ENCODE results near the gene LIMCH1.

The LIMCH1 gene

GRCh38 chr4:41661442-41662076, 123.6 kb downstream of the LIMCH1 start:
- ChIA-PET CTCF (interaction anchor here (0.6 to 6.7 kb wide), 23 partner anchors 8 to 694 kb away, joined by 3 to 82 read pairs (median 4); no protein-coding TSS in a partner anchor), POLR2A (no interaction called here)
- TF ChIP-seq, protein P1, sequence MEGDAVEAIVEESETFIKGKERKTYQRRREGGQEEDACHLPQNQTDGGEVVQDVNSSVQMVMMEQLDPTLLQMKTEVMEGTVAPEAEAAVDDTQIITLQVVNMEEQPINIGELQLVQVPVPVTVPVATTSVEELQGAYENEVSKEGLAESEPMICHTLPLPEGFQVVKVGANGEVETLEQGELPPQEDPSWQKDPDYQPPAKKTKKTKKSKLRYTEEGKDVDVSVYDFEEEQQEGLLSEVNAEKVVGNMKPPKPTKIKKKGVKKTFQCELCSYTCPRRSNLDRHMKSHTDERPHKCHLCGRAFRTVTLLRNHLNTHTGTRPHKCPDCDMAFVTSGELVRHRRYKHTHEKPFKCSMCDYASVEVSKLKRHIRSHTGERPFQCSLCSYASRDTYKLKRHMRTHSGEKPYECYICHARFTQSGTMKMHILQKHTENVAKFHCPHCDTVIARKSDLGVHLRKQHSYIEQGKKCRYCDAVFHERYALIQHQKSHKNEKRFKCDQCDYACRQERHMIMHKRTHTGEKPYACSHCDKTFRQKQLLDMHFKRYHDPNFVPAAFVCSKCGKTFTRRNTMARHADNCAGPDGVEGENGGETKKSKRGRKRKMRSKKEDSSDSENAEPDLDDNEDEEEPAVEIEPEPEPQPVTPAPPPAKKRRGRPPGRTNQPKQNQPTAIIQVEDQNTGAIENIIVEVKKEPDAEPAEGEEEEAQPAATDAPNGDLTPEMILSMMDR (IDR thresholded peaks at IDR 0.05; ENCODE audit: control extremely low read depth, extremely low read depth, low read depth, missing control alignments), result peak; percentile 83
- peak; percentile 39 for DNase-seq (ENCODE audit: extremely low spot score)

DNA sequence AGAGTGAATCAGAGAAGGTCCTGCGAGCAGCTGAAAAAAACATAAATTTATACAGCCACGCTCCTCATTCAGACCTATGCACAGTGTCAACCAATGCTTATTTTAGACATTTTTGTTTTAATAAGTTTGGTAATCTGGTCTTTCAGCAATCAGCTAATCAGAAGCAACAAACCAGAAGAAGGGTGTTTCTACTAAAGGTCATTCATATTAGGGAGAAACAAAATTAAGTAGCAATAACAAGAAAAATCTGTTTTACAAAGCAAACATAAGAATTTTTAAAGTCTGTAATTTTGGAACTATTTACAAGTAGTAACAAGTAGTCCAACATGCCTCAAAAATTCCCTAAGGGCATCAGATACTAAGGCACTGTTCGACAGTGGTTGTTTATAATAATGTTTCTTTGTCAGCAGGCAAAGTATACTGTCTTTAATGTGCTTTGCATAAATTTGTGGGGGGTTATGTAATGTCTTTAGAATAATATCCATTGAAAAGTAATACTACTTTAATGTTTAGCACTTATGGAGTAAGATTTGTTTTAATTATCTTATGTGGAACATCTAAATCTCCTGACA, 127.8 kb downstream of the LIMCH1 start:
- DNase-seq (ENCODE audit: extremely low spot score), result no peak
- TF ChIP-seq, protein P1 (IDR thresholded peaks at IDR 0.05; ENCODE audit: control extremely low read depth, extremely low read depth, low read depth, missing control alignments), result no peak
- CTCF ChIA-PET, result interaction anchor here (6.7 kb wide), 1 partner anchor 385 kb away, joined by 82 read pairs; no protein-coding TSS in a partner anchor
- POLR2A ChIA-PET, result no interaction called here

- TF ChIP-seq, protein P1 (IDR thresholded peaks at IDR 0.05; ENCODE audit: control extremely low read depth, extremely low read depth, low read depth, missing control alignments), result no peak
- ChIA-PET POLR2A (no interaction called here), CTCF (interaction anchor here (1.9 kb wide), 1 partner anchor 385 kb away, joined by 4 read pairs; no protein-coding TSS in a partner anchor)
- no peak for DNase-seq (ENCODE audit: extremely low spot score)
Measured at GRCh38 chr4:41668024-41668423, 130.1 kb downstream of the LIMCH1 start.

DNA sequence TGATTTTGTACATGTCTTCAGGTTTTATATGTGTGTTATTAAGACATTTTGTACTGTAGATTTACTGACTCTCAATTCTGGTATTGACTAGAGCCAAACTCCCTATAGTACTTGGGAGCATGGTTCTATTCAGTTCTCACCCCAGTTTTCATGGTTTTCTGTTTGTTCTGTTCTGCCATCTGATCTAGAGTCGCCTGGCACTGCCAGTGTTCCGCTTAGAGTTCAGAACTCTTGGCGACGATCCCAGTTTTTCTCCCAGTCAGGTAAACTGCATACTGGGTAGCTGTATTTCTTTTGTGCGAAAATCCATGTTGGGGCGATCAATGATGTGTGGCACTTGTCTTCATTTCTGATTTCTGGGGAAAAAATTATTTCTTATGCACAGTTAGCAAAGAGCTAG, 132.6 kb downstream of the LIMCH1 start:
- no peak for DNase-seq (ENCODE audit: extremely low spot score)
- CTCF ChIA-PET, result no interaction called here
- POLR2A ChIA-PET, result no interaction called here
- TF ChIP-seq, protein P1 (IDR thresholded peaks at IDR 0.05; ENCODE audit: control extremely low read depth, extremely low read depth, low read depth, missing control alignments), result no peak

DNA sequence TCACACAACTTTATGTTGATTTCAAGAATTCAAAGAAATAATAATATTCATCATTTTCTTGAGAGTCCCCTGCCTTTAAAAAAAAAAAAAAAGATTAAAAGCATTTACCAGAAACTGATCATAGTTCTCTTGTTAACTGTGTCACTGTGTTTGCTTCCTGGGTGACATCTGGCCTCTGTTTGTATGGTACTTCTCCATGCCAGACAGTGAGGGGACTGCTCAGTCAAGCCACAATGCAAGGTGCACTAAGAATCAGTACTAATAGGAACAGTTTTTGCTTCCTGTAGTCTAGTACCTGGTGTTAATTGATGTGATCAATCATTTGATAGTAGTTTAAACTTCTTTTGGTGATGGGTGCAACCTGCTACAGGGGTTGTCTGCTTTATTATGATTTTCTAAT, 133.0 kb downstream of the LIMCH1 start:
- TF ChIP-seq, protein P1 (IDR thresholded peaks at IDR 0.05; ENCODE audit: control extremely low read depth, extremely low read depth, low read depth, missing control alignments), result no peak
- ChIA-PET CTCF (no interaction called here), POLR2A (no interaction called here)
- DNase-seq (ENCODE audit: extremely low spot score), result no peak

GRCh38 chr4:41678086-41678816, 140.3 kb downstream of the LIMCH1 start:
- ChIA-PET CTCF (no interaction called here), POLR2A (no interaction called here)
- TF ChIP-seq, protein P1 (IDR thresholded peaks at IDR 0.05; ENCODE audit: control extremely low read depth, extremely low read depth, low read depth, missing control alignments), result no peak
- no peak for DNase-seq (ENCODE audit: extremely low spot score)
